Rectal smooth muscle tissue (tissue), 1 donor: ENCODE measurements around the gene DRG1.
"Not testable (repeated sequence)": the region's sequence is repeated elsewhere in the genome, so short reads cannot be mapped to it uniquely, and the experiment has no call there.

Experiments
- H3K27ac ChIP-seq: one replicate; pipeline ENCODE4 v1.7.0; 2013; ENCODE audit warnings: low read depth, low read length, inconsistent platforms
- H3K27me3 ChIP-seq: one replicate; pipeline ENCODE4 v1.7.0; 2013; ENCODE audit warnings: low read length; ENCODE audit not compliant: control insufficient read depth, insufficient read depth
- H3K36me3 ChIP-seq: one replicate; pipeline ENCODE4 v1.7.0; 2013; ENCODE audit warnings: low read length; ENCODE audit not compliant: control insufficient read depth, insufficient read depth
- H3K4me1 ChIP-seq: one replicate; pipeline ENCODE4 v1.7.0; 2013; ENCODE audit warnings: low read length; ENCODE audit not compliant: control insufficient read depth, insufficient read depth
- H3K4me3 ChIP-seq: one replicate; pipeline ENCODE4 v1.7.0; 2013; ENCODE audit warnings: low read length
- H3K9ac ChIP-seq: one replicate; pipeline ENCODE4 v1.7.0; 2013; ENCODE audit warnings: low read length

Gene DRG1, protein sequence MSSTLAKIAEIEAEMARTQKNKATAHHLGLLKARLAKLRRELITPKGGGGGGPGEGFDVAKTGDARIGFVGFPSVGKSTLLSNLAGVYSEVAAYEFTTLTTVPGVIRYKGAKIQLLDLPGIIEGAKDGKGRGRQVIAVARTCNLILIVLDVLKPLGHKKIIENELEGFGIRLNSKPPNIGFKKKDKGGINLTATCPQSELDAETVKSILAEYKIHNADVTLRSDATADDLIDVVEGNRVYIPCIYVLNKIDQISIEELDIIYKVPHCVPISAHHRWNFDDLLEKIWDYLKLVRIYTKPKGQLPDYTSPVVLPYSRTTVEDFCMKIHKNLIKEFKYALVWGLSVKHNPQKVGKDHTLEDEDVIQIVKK

DNA sequence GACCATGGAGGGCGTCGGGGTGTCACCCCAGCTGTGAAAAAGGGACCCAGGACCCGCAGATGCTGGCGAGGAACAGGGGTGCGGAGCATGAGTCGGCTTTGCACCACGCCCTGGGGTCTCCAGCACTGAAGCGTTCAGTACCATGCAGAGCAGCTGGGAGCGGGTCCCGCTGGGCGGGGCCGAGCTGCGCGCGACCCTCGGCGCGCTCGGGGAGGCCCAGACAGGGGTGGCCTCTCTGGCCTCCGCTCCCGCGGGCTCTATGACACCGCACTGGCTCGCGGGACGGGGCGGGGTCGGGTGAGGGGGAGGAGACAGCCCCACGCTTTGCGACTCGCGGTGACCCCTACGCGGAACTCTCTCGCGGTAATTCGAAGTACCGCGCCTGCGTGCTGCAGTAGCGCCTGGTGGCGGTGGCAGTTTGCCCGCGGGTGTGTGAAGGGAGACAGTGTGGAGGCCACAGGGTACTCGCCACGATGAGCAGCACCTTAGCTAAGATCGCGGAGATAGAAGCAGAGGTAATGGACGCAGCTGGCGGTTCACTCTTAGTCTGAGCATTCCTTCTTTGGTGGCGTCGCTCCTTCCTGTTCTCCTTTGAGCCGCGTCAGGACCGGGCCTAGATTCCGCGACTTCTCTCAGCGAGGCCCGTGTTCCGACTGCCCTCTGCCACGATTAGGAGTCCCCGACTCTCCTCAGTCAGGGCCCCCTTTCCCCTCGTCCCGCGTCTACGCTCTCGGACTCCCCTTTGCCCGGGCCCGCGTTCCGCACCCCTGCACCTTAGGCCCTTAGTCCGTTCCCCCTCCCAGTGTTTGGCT lies at the start of gene DRG1:
DRG1 (plus strand) TSS at position 394 of the 812 bp plus-strand sequence; CDS start at position 474, 80 bp downstream.
- H3K27ac ChIP-seq, result peak within 1 kb of the TSS; percentile 79
- H3K9ac ChIP-seq, result peak within 1 kb of the TSS; percentile 95
- H3K4me1 ChIP-seq, result peaks cover 4% of the 10 kb centered on the region
- no peaks in the 10 kb centered on the region for H3K27me3 ChIP-seq
- peaks cover 10% of the 10 kb centered on the region for H3K36me3 ChIP-seq
- H3K4me3 ChIP-seq, result peak within 1 kb of the TSS; percentile 93

DNA sequence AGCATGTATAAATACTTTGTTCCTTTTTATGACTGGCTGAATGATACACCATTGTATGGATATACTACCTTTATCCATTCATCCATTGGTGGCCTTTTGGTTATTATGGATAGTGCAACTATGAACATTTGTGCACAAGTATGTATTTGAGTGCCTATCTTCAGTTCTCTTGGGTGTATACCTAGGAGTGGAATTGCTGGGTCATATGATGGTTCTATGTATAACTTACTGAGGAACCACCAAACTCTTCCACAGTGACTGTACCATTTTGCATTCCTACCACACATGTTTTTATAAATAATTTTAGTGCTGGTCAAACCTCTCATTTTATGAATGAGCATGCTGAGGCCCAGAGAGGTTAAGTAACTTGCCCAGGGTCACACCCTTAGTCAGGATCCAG lies 49.4 kb upstream of the DRG1 start:
- Histone ChIP-seq H3K27ac (no peak overlapping the region), H3K4me1 (peaks cover 1% of the 10 kb centered on the region), H3K27me3 (no peaks in the 10 kb centered on the region), H3K9ac (no peak overlapping the region), H3K4me3 (no peak overlapping the region), H3K36me3 (no peaks in the 10 kb centered on the region)

DNA sequence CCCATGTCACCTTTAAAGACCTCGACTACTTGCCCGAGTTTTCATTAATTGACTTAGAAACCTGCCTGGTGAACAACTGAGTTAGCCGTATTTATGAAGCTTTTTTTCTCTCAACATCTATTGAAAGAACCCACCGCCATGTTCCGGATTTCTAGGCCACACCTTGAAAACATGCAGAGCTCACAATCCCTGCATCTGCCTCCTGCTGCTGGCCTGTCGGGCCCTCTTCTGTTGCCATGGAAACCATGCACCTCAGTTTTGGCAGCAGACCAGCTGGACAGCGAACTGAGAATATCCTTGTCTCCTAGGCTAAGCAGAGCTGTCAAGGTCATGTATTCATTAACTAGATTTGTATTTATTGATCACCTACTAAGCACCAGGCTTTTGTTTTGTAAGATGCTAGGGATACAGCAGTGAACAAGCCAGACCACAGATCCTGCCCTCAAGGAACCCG lies 49.0 kb upstream of the DRG1 start:
- no peaks in the 10 kb centered on the region for H3K4me1 ChIP-seq
- H3K27me3 ChIP-seq, result no peaks in the 10 kb centered on the region
- H3K4me3 ChIP-seq, result no peak overlapping the region
- no peak overlapping the region for H3K9ac ChIP-seq
- no peak overlapping the region for H3K27ac ChIP-seq
- H3K36me3 ChIP-seq, result no peaks in the 10 kb centered on the region

DNA sequence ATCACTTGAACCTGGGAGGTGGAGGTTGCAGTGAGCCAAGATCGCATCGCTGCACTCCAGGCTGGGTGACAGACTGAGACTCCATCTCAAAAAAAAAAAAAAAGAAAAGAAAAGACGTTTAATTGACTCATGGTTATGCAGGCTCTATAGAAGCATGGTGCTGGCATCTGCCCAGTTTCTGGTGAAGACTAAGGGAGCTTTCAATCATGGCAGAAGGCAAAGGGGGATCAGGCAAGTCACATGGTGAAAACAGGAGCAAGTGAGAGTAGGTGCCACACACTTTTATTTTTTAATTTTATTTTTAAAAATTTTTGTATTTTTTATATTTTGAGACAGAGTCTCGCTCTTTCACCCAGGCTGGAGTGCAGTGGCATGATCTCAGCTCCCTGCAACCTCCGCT lies 44.9 kb upstream of the DRG1 start:
- H3K9ac ChIP-seq, result no peak overlapping the region
- no peaks in the 10 kb centered on the region for H3K4me1 ChIP-seq
- no peak overlapping the region for H3K27ac ChIP-seq
- H3K4me3 ChIP-seq, result no peak overlapping the region
- no peaks in the 10 kb centered on the region for H3K27me3 ChIP-seq
- no peaks in the 10 kb centered on the region for H3K36me3 ChIP-seq

DNA sequence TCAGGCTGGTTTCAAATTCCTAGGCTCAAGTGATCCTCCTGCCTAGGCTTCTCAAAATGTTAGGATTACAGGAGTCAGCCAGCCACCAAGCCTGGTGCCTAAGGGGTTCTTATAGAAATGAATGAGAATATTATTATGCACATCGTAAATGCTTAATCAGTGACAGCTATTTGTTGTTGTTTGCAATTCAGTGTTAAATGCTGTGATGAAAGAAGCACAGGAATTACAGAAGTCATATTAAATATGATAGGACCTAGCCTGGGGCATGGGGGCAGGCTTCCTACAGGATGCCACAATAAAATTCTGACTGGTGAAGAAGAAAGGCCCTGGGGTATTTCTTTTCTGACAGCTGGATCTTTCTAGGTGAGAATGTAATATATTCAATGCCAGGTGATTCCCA lies 39.4 kb upstream of the DRG1 start:
- no peak overlapping the region for H3K27ac ChIP-seq
- no peak overlapping the region for H3K9ac ChIP-seq
- H3K27me3 ChIP-seq, result no peaks in the 10 kb centered on the region
- no peaks in the 10 kb centered on the region for H3K36me3 ChIP-seq
- no peaks in the 10 kb centered on the region for H3K4me1 ChIP-seq
- no peak overlapping the region for H3K4me3 ChIP-seq

DNA sequence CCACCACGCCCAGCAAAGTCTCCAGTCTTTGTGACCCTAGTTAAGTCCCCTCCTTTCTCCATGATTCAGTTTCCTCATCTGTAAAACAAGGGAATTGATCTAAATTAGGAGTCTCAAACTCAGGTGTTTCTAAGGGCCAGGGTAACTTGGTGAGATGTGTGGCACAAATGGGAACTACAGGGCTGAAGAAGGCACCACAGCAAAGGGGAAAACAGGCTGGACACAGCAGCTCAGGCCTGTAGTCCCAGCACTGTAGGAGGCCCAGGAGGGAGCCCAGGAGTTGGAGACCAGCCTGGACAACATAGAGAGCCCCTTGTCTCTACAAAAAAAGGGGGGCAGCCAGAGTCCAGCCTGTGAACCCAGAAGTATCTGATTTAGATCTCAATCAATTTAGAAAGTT lies 37.7 kb upstream of the DRG1 start:
- no peaks in the 10 kb centered on the region for H3K36me3 ChIP-seq
- H3K4me3 ChIP-seq, result no peak overlapping the region
- H3K4me1 ChIP-seq, result no peaks in the 10 kb centered on the region
- no peak overlapping the region for H3K27ac ChIP-seq
- no peaks in the 10 kb centered on the region for H3K27me3 ChIP-seq
- H3K9ac ChIP-seq, result no peak overlapping the region

DNA sequence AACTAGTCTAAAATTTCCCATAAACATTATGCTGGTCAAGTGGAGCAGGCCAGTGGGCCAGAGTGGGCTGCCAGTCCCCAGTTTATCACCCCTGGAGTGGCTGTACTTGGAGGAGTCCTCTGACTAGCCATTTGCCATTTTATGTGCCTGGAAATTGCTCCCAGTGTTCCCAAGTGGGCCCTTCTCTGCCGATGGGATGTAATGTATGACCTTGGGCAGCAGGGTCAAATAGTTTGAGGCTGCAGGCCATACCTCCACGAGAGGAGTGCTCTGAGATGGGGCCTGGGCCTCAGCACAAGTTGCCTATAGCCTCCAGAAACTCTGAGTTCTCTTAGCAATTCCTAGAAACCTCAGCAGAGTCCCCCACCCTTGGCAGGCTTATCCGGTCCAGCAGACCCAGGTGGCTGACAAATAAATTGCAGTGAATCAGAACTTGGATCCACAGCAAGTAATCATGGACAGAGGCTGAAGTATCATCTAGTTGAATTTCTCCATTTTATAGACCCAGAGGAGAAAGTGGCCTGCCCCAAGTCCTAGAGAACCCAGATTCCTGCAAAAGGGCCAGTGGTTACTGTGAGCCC lies 35.4 kb upstream of the DRG1 start:
- H3K36me3 ChIP-seq, result no peaks in the 10 kb centered on the region

DNA sequence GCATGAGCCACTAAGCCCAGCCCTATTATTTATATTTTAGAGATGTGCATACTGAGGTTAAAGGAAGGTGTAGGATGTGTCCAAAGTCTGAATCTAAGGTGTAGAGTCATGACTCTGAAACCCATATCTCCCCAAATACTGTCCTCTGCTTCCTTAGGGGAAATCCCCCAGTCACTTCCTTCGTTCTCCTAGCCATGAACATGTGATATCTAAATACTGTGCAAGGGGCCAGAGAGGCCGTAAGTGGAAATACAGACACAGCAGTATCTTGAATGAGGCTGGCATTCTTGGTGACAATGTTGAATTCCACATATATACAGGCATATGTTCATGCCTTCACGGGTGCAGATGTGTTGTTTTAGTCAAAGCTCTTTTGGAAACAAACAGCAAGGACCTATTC lies 32.0 kb upstream of the DRG1 start:
- Histone ChIP-seq H3K36me3 (no peaks in the 10 kb centered on the region), H3K27me3 (no peaks in the 10 kb centered on the region), H3K4me1 (no peaks in the 10 kb centered on the region), H3K4me3 (no peak overlapping the region), H3K9ac (no peak overlapping the region), H3K27ac (no peak overlapping the region)

More for the DNA sequence above, 35.4 kb upstream of the DRG1 start:
- H3K4me1 ChIP-seq, result no peaks in the 10 kb centered on the region
- H3K27ac ChIP-seq, result no peak overlapping the region
- no peak overlapping the region for H3K4me3 ChIP-seq
- no peaks in the 10 kb centered on the region for H3K27me3 ChIP-seq
- H3K9ac ChIP-seq, result no peak overlapping the region

DNA sequence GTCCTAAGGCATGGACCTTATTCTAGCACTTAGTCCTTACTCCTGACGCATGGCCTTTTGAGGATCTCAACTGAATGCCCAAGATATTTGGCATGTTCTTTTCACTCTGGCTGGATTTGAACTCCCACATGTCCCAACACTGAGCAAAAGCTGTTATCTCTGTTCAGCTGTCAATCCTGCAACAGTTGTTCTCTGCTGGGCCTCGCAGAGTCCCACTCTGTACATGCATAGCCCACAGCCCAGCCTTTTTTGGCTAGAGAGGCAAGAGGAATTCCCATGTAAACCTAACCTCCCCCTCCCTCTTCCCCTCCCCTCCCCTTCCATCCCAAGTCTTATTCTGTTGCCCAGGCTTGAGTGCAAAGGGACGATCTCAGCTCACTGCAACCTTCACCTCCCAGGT lies 21.8 kb upstream of the DRG1 start:
- Histone ChIP-seq H3K27me3 (no peaks in the 10 kb centered on the region), H3K27ac (no peak overlapping the region), H3K4me1 (no peaks in the 10 kb centered on the region), H3K36me3 (no peaks in the 10 kb centered on the region), H3K4me3 (no peak overlapping the region), H3K9ac (no peak overlapping the region)

DNA sequence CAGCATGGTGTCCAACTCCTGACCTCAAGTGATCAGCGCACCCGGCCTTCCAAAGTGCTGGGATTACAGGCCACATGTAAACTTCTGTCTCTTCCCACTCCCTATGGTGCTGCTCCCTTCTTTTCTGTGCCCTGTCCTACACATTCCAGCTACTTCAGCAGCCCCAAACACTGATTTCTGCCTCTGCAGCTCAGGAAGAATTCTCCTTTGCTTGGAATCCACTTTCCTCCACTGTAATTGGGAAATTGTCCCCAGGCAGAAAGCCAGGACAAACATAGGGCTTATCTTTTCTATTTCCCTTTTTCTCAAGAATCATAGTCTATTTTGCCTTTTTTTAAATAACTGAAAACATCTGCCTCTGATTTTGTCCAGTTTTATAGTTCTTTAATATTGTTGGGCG lies 21.3 kb upstream of the DRG1 start:
- no peak overlapping the region for H3K27ac ChIP-seq

DNA sequence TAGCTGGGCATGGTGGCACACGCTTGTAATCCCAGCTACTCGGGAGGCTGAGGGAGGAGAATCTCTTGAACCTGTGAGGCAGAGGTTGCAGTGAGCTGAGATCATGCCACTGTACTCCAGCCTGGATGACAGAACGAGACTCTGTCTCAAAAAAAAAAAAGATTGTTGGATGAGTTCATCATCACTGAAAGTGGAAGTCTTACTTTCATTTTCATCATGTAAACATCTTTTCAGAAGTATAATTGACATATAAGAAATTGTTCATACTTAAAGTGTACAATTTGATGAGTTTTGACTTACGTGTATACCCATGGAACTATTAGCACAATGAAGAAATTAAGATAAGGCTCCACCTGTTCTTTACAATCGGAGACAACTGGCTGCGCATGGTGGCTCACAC lies 20.8 kb upstream of the DRG1 start:
- H3K4me3 ChIP-seq, H3K4me1 ChIP-seq, H3K27me3 ChIP-seq, H3K36me3 ChIP-seq, H3K9ac ChIP-seq, H3K27ac ChIP-seq: not testable (repeated sequence)

More for the DNA sequence above, 21.3 kb upstream of the DRG1 start:
- no peaks in the 10 kb centered on the region for H3K36me3 ChIP-seq
- no peak overlapping the region for H3K9ac ChIP-seq
- H3K27me3 ChIP-seq, result no peaks in the 10 kb centered on the region
- no peak overlapping the region for H3K4me3 ChIP-seq
- H3K4me1 ChIP-seq, result no peaks in the 10 kb centered on the region

DNA sequence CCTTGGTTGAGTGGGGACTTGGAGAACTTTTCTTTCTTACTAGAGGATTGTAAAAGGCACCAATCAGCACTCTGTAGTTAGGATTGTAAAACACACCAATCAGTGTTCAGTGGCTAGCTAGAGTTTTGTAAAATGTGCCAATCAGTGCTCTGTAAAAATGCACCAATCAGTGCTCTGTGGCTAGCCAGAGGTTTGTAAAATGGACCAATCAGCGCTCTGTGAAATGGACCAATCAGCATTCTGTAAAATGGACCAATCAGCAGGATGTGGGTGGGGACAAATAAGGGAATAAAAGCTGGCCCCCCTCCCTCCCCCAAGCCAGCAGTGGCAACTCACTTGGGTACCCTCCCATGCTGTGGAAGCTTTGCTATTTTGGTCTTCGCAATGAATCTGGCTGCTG lies 5.5 kb upstream of the DRG1 start:
- Histone ChIP-seq H3K9ac (no peak overlapping the region), H3K27me3 (no peaks in the 10 kb centered on the region), H3K4me3 (no peak overlapping the region), H3K4me1 (no peaks in the 10 kb centered on the region), H3K27ac (no peak overlapping the region), H3K36me3 (no peaks in the 10 kb centered on the region)
